ENCODE data around the gene NPAS3. TPM values are rescaled to one million over a fixed set of nuclear protein-coding genes. Genes with fewer than 3 reads are reported as not detected.

Gene NPAS3
- total and polyA plus RNA-seq, 7 donors: 0.04 to 1.5 (median 0.39) TPM

GRCh38 chr14:33433396-33433795, 494.7 kb downstream of the NPAS3 start:
- H3K4me3 ChIP-seq: no peak overlapping the region
- 95 to 100% (median 98%) methylated on average over 1 of the region's 1 CpG for WGBS, 3 donors
- no peak for DNase-seq
- TF ChIP-seq CTCF (IDR thresholded peaks at IDR 0.05): no peak
- H3K4me1 ChIP-seq: no peaks in the 10 kb centered on the region
- no peaks in the 10 kb centered on the region for H3K9me3 ChIP-seq
- no peak overlapping the region for H3K27ac ChIP-seq
- ATAC-seq: no peak
- intact Hi-C loops (cut with DNase I): loop anchor here in 1 of 2 donors (10.0 kb wide), 1 partner anchor 859 kb away; no protein-coding TSS in a partner anchor
- H3K27me3 ChIP-seq (ENCODE audit: insufficient read depth in 3 of 3, low read length in 2 of 3): no peaks in the 10 kb centered on the region
- no peaks in the 10 kb centered on the region for H3K36me3 ChIP-seq (ENCODE audit: insufficient read depth in 1 of 2, low read depth in 1 of 2)

- Histone ChIP-seq H3K9me3 (no peaks in the 10 kb centered on the region), H3K36me3 (ENCODE audit: insufficient read depth in 1 of 2, low read depth in 1 of 2) (no peaks in the 10 kb centered on the region), H3K27ac (no peak overlapping the region), H3K4me1 (no peaks in the 10 kb centered on the region), H3K4me3 (no peak overlapping the region), H3K27me3 (ENCODE audit: insufficient read depth in 3 of 3, low read length in 2 of 3) (no peaks in the 10 kb centered on the region)
- DNase-seq (no peak), ATAC-seq (no peak)
- no peak for TF ChIP-seq CTCF (IDR thresholded peaks at IDR 0.05)
- intact Hi-C loops (cut with DNase I): loop anchor here in 1 of 2 donors (1.0 to 10.0 kb wide), 2 partner anchors 11 to 861 kb away; no protein-coding TSS in a partner anchor
- WGBS, 3 donors: 90 to 94% (median 93%) methylated on average over 8 of the region's 8 CpGs
These were observed 497.4 kb downstream of the NPAS3 start for GRCh38 chr14:33435911-33436689.

- intact Hi-C loops (cut with DNase I): no loop called here
- DNase-seq (no peak), ATAC-seq (no peak)
- Histone ChIP-seq H3K9me3 (no peaks in the 10 kb centered on the region), H3K4me3 (no peak overlapping the region), H3K36me3 (ENCODE audit: insufficient read depth in 1 of 2, low read depth in 1 of 2) (no peaks in the 10 kb centered on the region), H3K27me3 (ENCODE audit: insufficient read depth in 3 of 3, low read length in 2 of 3) (no peaks in the 10 kb centered on the region), H3K4me1 (no peaks in the 10 kb centered on the region), H3K27ac (no peak overlapping the region)
- WGBS, 3 donors: 94 to 97% (median 95%) methylated on average over 4 of the region's 4 CpGs
- no peak for TF ChIP-seq CTCF (IDR thresholded peaks at IDR 0.05)
These were observed 503.0 kb downstream of the NPAS3 start for GRCh38 chr14:33441633-33442032.

- Histone ChIP-seq H3K9me3 (no peaks in the 10 kb centered on the region), H3K27ac (no peak overlapping the region), H3K4me1 (no peaks in the 10 kb centered on the region), H3K36me3 (ENCODE audit: insufficient read depth in 1 of 2, low read depth in 1 of 2) (no peaks in the 10 kb centered on the region), H3K27me3 (ENCODE audit: insufficient read depth in 3 of 3, low read length in 2 of 3) (no peaks in the 10 kb centered on the region), H3K4me3 (no peak overlapping the region)
- WGBS, 3 donors: 74 to 89% (median 86%) methylated on average over 3 of the region's 3 CpGs
- no peak for DNase-seq
- ATAC-seq: no peak
- no peak for TF ChIP-seq CTCF (IDR thresholded peaks at IDR 0.05)
- intact Hi-C loops (cut with DNase I): no loop called here
These were observed 505.5 kb downstream of the NPAS3 start for GRCh38 chr14:33444136-33444535.

Measured in psoas muscle (tissue), 8 donors.